GM19043 (cell line): Measurements from ENCODE around the gene IFT122.

ENCODE experiments used
- ATAC-seq: cut with Tn5 transposase; IDR thresholded peaks from one replicate; pipeline ENCODE4 v1.9.1; 2021; ENCODE audit warnings: low read depth; ENCODE audit not compliant: unreplicated experiment

The IFT122 gene

DNA sequence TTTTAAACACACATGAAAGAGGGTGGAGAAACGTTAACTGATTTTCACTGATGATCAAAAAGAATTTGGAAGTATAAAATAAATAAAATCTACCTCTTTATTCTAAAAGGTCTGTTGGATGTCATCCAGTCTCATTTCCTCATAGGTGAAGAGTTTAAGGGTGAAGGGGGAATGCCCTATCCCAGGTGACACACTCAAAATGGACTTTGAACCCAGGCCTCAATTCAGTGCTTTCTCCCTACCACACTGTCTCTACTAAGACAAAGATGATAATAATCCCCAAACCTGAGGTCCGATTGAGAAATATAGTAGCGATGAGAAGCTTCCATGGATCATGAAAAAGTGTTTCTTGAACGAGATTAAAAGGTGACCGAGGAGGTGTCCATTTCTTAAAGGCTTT, 6.5 kb upstream of the IFT122 start:
- no peak for ATAC-seq

DNA sequence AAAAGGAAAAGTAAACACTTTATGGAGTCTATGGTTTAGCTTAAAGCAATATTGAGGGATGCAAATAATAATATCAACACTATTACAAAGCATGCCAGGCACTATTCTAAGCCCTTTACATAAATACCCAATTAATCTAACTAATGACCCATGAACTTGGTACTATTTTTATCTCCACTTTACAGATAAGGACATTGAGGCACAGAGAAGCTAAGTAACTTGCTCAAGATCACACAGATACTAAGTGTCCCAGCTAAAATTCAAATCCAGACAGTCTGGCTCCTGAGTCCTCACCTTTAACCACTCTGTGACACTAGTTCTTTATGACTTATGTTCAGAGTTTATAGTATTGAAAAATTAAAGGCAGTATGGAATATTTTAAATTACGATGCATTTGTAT, 5.9 kb upstream of the IFT122 start:
- ATAC-seq: no peak

DNA sequence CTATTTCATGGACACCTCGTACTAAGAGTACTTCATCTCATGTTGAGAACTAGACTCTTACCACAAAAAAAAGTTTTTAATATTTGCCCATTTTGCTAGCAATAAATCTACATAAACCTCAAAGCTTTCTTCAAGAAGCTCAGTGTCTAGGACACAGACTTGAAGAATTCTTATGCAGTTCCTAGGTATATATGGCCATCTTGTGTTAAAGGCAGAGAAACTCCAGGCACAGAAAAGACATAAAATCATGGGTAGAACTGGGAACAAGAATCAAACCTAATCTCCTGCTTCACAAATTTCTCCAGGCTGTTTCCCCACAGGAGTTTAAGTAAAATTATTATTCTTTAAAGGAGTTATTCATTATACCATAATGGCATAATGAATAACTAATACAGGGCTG, 4.7 kb upstream of the IFT122 start:
- ATAC-seq: no peak

DNA sequence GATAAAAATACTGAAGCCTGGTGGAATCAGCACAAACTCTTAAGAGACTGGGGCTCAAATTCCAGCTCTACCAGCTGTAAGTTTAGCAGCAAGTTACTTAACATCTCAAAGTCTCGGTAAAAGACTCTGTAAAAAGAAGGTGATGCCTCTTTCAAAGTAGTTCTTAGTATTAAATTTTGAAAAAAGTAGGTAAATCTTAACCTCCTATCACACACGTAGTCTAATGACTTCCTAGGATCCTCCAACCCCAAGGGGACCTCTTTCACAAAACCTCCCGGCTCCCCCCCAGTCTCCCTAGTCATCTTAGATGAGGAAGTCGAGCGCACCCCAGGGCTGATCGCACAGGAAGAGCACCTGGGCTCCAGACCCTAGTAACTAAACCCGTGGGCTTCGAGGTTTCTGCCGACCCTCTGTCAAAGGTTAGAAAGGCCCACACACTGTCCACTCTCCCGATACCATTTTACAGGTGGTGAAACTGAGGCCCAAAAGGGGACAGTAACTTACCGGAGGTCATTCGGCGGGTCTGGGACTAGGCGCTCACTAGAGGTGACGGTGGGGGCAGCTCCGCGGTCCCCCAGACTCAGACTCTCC, 703 bp upstream of the IFT122 start:
- peak; percentile 18 for ATAC-seq

DNA sequence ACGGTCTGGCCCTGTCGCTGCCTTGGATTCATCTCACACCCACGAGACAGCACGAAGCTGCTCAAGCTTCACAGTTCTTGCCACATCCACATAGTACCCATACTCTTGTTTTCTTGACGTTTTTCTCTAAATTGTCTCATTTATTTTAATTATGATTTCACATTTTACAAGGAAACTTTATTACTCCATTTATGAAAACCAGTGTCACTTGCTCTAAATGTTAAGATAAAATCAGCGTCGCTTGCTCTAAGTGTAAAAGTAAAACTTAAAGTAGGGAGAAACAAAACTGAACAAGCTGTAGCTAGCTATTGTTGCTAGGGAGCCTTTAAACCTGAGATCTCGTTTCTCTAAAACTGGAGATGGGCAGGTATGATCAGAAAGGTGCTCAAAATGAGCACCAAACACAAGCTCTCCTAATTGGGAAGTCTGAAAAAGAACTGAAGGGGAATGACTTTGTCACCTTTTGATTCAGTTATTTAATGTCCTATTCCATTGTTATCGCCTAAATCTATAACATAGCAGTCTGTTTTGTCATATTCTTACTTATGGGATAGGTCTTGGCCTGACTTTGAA, 680 bp downstream of the IFT122 start:
- no peak for ATAC-seq

DNA sequence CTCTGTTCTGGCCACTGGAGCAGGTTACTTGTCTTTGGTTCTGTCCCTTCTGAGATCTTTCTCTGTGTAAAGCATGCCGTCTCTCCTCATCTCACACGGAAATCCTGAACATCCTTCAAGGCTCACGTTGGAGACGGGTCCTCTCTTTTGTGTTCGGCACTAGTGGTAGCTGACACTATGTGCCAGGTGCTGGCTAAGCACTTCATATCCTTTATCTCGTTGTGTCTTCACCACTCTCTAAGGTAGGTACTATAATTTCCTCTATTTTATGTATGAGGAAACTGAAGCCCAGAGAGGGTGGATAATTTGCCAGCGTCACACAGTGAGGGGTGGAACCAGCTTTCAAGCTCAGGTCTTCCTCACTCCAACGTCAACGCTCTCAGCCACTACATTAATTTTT, 1.2 kb downstream of the IFT122 start:
- no peak for ATAC-seq

DNA sequence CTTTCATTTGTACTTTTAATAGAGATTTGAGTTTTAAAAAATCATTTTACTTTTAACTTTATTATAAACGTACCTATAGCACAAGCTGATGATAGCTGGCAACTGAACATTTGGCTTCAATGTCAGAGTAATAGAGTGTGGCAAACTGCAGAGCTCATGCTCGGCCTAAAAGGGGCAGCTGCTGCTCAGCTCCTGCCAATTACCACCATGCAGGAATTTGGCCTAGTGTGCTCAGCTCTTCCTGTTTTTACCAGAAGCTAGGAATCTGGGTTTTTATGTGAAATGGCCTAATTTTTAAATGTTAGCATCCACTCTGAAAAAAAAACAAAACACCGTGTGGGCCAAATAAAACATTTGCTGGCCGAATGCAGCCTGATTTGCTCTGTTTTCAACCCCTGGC, 1.8 kb downstream of the IFT122 start:
- no peak for ATAC-seq

DNA sequence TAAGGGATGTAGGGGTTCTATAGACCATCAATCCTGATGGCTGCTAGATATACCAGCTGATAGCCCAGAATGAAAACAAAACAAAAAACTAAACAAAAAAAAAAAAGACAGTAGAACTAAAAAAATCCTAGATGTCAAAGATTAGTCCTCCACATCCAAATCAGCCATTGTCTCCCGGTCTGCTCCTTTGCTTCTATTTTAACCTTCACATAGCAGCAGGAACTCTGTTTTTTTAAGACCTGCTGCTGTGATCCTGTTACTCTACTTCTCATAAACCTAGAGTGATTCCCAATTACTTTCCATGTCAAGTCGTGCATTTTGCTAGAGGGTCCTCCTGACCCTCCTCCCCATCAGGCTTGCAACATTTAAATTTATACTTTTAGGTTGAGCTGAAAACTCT, 2.5 kb downstream of the IFT122 start:
- ATAC-seq: no peak

DNA sequence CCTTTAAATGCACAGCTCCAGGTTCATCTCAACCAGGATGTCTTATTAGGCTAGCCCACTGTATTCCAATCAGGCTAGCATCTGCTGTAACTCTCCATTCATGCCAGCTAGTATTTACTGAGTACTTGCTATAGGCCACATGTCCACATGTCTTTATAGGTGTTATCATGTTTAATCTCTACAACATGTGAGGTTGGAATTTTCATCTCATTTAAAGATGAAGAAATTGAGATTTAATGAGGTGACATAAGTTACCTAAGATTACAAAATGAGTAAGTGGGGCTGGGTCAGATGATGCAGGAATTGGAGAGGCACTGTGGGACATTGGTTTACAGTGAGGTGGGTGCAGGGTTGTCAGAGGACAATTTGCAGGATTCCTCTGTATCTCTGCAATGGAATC, 2.9 kb downstream of the IFT122 start:
- ATAC-seq: no peak

DNA sequence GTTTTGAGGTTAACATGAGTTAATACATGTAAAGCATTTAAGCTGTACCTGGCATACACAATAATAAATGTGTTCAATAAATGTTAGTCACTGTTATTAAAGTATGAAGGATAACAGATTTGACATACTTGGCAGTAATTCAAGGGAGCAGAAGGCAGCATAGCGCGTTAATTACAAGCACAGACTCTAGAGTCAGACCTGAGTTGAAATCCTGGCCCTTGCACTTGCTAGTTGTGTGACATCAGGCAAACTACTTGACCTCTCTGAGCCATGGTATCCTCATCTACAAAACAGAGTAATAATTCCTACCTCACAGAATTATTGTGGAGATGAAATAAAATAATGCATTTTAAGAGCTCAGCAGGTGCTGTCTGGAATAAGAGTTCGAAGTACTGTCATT, 5.4 kb downstream of the IFT122 start:
- ATAC-seq: no peak

DNA sequence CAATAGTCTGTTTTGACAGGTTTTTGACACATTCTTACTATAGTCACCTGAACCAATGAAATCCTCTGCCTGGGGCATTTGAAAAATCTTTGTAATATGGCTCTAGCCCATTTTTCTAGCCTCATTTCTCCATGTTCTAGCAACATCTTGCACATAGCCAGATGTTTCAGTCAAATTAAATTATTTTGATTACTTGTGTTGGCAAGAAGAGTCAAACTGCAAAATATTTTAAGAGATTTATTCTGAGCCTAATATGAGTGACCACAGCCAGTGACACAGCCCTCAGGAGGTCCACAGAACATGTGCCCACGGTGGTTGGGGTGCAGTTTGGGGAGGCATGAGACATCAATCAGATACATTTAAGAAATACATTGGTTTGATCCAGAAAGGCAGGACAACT, 6.9 kb downstream of the IFT122 start:
- ATAC-seq: no peak

DNA sequence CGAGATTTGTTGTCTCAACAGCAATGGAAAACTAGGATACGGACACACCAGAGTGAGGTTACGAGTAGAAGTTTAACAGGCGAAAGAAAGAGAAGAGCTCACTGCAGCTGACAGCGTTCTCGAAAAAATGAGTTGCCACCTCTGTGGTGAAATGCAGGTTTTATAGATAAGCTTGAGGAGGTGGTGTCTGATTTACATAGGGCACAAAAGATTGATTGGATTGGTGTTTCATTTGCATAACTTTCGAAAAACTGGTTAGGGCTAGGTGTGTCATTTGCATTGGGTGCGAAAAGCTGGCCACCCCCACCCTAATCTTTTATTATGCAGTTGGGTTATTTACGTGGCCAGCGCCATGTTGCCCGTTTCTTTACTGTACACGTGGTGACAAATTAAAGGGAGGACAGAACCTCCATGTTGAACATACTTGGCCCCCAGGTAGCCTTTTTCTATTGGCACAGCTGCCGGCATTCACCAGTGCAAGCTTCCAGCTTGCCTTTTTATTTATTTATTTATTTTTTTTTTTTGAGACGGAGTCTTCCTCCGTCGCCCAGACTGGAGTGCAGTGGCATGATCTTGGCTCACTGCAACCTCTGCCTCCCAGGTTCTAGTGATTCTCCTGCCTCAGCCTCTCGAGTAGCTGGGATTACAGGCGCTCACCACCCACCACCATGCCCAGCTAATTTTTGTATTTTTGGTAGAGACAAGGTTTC, 8.3 kb downstream of the IFT122 start:
- no peak for ATAC-seq

DNA sequence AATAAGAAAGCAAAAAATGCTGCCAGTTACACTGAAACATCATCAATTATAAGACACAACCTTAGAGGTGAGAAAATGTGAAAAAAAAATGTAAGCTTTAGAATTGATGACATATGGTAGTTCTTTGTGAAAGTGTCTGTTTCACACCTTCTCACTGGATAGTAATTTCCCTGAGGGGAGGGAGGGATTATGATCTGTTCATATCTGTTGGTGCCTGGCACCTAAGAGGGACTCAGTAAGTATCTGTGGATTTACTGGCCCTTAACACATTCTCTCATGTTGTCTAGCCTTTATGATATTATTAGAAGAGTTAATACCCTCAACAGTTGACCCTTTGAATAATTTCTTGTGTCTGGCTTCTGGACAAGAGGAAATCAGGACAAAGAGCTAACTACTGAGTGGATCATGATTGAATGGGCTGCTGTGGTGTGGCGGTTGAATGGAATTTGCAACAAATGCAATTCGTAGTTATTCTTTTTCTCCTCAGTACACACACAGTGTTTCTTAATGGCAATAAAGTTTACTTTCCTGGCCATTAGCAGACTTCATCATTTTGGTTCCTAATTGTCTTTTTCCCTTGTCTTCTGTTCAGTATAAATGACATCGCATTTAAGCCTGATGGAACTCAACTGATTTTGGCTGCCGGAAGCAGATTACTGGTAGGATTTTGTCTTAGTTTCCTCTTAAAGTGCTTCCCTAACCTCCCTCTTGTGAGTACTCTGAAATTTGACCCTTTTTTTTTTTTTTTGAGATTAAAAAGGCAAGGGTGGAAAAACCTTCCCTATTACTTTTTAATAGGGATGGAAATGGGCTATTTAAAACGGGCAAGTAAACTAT, 9.5 kb downstream of the IFT122 start:
- ATAC-seq: no peak

DNA sequence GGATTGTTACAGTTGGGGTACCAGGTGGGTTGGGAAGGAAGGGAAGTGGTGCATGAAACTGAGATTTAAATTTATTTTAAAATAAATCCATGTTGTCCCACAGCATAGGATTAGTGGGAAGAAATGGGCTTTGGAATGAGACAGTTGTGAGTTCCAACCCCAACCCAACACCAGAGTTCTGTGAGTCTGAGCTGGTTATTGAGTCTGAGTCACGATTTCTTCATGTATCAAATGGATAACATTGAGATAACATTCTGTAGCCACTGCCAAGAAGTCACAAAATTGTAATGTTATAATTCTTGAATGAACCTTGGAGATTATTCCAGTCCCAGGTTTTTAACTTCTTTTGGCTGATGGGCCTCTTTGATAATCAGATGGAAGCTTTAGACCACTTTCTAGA, 13.7 kb downstream of the IFT122 start:
- no peak for ATAC-seq

DNA sequence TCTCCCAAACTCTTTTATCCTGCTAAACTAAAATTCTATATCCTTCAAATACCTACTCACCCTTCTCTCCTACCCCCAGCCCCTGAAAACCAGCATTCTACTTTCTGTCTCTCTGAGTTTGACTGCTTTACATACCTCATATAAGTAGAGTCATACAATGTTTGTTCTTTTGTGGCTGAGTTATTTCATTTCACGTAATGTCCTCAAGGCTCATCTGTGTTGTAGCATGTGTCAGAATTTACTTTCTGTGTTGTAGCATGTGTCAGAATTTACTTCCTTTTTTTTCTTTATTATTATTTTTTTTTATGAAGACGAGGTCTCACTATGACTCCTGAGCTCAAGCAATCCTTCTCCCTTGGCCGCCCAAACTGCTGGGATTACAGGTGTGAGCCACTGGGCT, 20.1 kb downstream of the IFT122 start:
- ATAC-seq: no peak

DNA sequence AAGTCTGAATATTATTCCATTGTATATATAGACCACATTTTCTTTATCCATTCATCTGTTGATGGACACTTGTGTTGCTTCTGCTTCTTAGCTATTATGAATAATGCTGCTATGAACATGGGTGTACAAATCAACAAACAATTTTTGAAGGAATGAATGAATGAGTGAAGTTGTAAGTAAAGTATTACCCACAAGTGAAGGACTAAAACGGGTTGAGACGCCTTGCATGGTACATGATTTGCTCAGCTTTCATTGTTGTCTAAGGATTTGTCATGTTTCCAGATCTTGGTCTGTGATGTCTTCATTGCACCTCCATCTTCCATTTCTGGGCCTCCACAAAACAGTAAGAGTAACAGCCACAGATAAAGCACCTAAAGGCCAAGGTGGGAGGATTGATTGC, 20.5 kb downstream of the IFT122 start:
- no peak for ATAC-seq

DNA sequence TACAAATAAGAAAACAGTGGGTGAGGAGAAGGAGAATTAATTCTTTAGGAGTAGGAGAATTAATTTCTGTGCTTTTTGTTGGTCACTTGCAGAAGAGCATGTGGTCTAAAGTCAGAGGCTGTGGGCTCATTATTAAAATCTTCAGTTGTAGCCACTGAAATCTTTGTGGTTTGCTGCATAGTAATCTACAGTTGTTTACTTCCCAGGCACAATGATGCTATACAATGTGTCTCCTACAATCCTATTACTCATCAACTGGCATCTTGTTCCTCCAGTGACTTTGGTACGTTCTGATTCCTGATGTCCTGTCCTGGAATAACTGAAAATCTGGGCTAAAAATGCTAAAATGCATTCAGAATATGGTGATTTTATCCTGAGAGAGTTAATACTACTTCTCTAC, 21.0 kb downstream of the IFT122 start:
- no peak for ATAC-seq

DNA sequence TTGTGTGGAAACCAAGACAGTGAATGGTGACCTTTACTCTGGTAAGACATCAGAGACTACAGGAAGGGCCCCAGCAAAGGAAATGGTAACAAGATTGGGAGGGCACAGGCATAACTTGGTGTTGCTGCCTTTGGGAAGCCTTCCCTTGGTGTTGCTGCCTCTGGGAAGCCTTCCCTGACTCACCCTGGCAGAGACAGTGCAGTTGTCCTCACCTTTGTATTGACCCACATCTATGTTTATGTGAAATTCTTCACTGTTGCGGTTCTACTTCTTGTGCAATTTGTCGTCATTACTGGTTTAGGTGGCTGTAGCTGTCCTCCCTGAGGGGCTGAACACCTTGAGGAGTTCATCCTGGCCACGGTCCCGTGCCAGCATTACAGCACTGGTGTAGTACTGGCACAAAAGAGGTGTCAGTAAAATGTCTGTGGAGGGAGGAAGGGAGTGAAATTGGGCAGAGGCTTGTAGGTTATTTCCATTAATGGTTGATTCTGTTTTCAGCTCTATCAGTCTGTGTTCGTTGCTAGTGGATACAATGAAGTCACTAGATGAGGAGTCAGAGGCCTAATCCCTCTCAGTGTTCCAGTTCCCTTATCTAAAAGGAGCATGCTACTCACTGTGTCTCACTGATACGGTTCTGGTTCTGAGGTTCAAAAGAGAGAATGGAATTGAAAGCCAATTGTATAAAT, 21.6 kb downstream of the IFT122 start:
- no peak for ATAC-seq

DNA sequence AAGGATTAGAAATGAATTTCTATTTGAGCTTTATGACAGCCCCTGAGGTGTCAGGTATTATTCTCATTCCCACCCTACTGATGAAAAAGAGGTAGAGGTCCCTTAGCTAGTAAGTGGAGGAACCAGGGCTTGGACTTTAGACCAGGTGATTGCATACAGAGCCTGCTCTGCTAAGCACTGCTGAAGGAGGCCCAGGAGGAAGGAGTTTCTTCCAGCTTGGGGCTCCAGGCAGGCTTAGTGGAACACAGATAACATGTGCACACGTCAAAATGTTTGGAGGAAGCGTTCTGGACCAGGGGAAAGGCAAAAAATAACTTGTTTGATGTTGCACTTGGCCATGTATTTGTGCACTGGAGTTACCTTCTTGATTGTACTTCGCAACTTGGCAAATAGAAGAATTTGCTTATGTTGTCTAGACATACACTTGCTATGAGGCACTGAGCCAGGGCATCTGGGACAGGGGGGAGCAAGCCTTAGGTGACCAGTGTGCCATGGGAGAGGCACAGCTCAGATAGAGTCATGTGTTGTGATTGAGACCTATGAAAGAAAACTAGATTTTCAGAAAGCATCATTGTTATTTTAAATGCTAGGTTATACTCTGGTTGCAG, 22.4 kb downstream of the IFT122 start:
- no peak for ATAC-seq

DNA sequence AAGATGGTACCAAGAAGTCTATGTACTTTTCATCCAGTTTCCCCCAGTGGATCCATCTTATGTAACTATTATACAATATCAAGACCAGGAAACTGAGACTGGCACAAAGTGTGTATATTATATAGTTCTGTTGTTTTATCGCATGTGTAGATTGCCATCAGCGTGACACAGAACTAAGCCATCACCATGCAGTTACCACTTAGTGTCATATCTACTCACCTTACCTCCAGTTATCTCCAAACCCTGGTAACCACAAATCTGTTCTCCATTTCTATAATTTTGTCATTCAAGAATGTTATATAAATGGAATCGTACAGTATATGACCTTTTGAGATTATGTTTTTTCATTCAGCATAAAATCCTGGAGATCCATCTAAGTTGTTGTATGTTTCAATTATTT, 23.1 kb downstream of the IFT122 start:
- no peak for ATAC-seq

DNA sequence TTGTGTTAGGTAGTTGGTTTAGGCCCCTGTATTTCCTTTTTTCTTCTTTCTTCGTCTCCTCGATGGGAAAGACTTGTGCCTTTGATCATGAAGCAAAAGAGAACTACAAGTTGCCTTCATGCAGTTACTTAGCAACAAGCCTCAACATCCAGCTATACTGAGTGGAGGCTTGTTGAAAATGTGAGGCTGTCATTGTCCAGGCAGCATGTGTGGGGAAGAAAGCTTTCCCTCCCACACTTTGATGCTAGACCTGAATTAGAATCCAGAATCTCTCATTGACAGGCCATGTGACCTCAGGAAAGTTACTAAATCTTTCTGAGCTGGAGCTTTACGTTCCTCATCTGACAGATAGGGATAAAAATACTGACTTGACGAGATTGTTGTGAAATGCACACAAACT, 23.7 kb downstream of the IFT122 start:
- no peak for ATAC-seq
